ENCODE results near the gene TNNI3. TPM values are rescaled to one million over a fixed set of nuclear protein-coding genes. Genes with fewer than 3 reads are reported as not detected.

TNNI3 gene
- total and polyA plus RNA-seq, 2 of the 4 experiments (the other 2 are of a cell fraction): not detected

- TF ChIP-seq CTCF (conservative IDR thresholded peaks at IDR 0.05; ENCODE audit: low read depth, low read length) (no peak), FOS (IDR thresholded peaks at IDR 0.05; ENCODE audit: low read depth, low read length) (no peak), RFX5 (IDR thresholded peaks at IDR 0.05; ENCODE audit: low read depth, low read length) (no peak), MXI1 (IDR thresholded peaks at IDR 0.05; ENCODE audit: borderline replicate concordance, low read depth, low read length) (no peak), RCOR1 (IDR thresholded peaks at IDR 0.05; ENCODE audit: insufficient replicate concordance, low read length) (no peak), CHD1 (IDR thresholded peaks at IDR 0.05; ENCODE audit: low read depth, low read length) (no peak), POLR2A (IDR thresholded peaks at IDR 0.05; ENCODE audit: low read depth, low read length) (no peak), MAFK (IDR thresholded peaks at IDR 0.05; ENCODE audit: low read depth, low read length) (no peak)
Measured at GRCh38 chr19:55111238-55111831, 46.2 kb downstream of the TNNI3 start (continued).
